GM21390 (cell line): ENCODE results near the gene FZD7.

Source experiments
- ATAC-seq: cut with Tn5 transposase; IDR thresholded peaks from one replicate; pipeline ENCODE4 v1.9.1; 2021; ENCODE audit not compliant: unreplicated experiment

Gene FZD7

DNA sequence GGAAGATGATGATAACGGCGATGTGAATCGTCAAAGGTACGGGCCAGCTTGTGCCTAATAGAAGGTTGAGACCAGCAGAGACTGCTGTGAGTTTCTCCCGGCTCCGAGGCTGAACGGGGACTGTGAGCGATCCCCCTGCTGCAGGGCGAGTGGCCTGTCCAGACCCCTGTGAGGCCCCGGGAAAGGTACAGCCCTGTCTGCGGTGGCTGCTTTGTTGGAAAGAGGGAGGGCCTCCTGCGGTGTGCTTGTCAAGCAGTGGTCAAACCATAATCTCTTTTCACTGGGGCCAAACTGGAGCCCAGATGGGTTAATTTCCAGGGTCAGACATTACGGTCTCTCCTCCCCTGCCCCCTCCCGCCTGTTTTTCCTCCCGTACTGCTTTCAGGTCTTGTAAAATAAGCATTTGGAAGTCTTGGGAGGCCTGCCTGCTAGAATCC is 3.0 kb downstream of the FZD7 start:
- ATAC-seq: no peak

DNA sequence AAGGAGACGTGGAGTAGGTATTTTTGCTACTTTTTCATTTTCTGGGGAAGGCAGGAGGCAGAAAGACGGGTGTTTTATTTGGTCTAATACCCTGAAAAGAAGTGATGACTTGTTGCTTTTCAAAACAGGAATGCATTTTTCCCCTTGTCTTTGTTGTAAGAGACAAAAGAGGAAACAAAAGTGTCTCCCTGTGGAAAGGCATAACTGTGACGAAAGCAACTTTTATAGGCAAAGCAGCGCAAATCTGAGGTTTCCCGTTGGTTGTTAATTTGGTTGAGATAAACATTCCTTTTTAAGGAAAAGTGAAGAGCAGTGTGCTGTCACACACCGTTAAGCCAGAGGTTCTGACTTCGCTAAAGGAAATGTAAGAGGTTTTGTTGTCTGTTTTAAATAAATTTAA is 3.4 kb downstream of the FZD7 start:
- ATAC-seq: no peak

GRCh38 chr2:202038471-202039277 is 5.0 kb downstream of the FZD7 start:
- no peak for ATAC-seq

GRCh38 chr2:202039278-202040078 is 5.8 kb downstream of the FZD7 start:
- ATAC-seq: no peak

DNA sequence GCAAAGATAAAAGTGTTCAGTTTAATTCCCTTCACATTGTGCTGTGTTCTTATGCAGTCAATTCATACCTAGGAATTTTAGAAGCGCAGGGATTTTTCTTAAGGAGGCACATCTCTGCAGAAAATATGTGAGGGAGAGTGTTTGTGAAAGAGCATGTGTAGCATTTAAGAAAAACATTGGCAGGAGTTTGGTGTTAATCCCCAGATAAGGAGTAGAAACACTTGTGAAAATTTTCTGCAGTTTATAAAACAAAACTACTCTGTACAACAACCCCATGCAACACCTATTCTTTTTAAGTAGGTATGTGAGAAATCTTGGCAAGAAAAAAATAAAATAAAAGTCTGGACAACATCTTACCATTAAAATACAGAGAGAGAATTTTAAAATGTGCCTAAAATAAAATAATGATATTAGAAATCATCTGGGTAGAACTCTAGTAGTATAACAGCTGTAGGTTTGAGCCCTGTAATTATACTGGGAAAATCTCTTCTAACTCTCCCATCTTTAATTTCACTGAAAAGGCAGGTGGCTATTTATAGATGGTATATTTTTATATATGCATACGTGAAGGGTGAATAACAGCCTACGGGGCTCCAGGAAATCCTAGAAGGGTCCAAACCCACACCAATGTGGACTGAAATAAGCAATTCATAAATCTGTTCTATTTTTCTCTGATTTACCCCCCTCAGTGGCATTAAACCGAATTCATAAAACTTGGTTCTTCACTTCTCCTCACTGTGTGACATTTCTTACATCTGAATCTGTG is 6.6 kb downstream of the FZD7 start:
- ATAC-seq: no peak

GRCh38 chr2:202042444-202042843 is 8.8 kb downstream of the FZD7 start:
- no peak for ATAC-seq

DNA sequence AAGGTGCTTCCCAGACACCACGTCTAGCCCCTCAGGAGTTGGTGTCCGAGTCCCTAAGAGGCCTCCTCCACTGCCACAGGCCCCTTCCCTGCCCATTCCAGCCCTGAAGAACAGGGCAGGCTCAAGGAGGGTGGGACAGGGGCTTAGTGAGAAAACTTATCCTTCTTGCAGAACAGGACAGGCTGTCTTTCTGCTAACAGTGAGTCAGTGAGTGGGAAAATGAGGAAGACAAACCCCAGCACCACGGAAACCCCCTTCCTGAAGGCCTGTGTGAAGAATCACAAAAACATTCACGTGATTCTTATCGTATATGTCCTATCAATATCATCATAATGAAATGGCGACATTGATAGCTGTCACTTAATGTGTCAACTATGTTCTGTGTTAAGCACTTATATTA is 9.8 kb downstream of the FZD7 start:
- ATAC-seq: no peak

GRCh38 chr2:202044777-202045176 is 11.1 kb downstream of the FZD7 start:
- ATAC-seq: no peak

GRCh38 chr2:202046572-202046971 is 12.9 kb downstream of the FZD7 start:
- ATAC-seq: no peak

DNA sequence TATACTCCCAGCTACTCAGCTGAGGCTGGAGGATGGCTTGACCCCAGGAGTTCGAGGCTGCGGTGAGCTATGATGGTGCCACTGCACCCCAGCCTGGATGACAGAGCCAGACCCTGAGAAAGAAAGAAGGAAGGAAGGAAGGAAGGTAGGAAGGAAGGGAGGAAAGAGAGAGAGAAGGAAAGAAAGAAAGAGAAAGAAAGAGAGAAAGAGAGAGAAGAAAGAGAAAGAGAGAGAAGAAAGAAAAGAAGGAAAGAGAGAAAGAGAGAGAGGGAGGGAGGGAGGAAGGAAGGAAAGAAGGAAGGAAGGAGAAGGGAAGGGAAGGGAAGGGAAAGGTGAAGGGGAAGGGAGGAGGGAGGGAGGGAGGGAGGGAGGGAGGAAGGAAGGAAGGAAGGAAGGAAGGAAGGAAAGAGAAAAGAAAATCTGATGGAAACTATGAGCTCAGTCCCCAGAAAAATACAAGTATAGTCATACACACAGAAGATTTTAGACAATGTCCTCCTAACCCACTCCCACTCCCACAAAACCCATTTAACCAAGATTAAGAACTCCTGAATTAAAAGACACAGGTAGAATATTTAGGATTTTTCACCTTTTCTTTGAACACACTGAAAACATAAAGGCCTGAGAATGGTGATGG is 15.6 kb downstream of the FZD7 start:
- ATAC-seq: no peak

DNA sequence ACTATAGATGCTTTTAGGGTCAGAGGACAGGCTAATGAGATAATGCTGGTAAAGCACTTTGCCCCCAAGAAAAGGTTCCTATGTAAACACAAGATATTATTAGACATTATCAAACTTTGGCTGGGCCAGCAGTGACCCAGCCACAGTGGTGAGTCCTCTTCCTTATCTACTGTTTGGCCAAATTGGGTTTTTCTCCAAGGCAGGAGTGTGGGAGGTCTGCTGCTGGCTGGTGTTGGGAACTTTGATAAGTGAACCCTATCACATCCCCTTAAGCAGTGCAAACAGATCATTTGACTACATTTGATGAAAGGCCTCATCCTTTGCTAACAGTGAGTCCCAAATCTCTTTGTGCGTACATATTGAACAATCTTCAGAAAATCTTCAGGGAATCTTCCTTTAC is 16.2 kb downstream of the FZD7 start:
- no peak for ATAC-seq

DNA sequence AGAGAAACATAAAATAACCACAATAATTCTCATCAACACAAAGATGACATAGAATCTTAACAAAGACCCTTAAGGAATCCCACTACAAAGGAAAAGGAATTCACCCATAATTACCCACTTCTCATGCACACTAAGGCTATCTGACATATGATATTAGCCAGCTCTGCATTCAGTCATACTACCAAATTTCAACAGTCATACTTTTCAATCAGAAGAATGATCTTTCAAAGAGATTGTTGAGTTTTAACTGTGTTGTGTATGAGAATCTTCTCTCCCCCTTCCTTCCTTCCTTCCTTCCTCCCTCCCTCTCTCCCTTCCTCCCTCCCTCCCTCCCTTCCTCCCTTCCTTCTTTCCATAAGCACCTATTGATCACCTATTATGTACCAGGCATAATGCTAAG is 17.0 kb downstream of the FZD7 start:
- no peak for ATAC-seq

- no peak for ATAC-seq
Observed at GRCh38 chr2:202051499-202052161, 18.0 kb downstream of the FZD7 start.

DNA sequence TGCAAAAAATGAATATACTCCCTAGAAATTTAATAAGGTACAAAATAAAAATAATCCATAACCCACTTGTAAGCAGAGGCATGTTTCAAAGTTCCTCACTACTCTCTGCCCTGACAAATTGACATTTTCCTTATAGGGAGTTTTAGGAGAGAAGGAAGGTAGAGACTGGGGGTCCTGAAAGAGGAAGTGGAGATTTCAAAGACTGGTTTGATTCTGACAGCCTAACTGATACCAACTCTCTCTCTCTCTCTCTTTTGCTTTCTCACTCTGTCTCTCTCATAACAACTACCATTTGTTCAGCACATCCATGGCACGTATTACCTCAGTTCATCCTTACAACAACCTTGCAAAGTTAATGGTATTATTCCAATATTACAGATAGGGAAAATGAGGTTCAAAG is 18.6 kb downstream of the FZD7 start:
- no peak for ATAC-seq

- no peak for ATAC-seq
Observed at GRCh38 chr2:202054679-202055078, 21.0 kb downstream of the FZD7 start.

- no peak for ATAC-seq
Observed at GRCh38 chr2:202056611-202057010, 23.0 kb downstream of the FZD7 start.

DNA sequence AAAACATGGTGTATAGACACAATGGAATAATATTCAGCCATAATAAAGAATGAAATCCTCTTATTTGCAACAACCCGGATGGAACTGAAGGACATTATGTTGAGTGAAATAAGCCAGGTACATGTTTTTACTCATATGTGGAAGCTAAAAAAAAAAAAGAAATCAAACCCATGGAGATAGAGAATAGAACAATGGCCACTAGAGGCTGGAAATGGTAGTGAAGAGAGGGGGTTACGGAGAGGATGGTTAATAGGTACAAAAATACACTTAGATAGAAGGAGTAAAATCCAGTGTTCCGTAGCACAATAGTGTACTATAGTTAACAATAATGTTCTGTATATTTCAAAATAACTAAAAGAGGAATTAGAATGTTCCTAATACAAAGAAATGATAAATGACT is 26.6 kb downstream of the FZD7 start:
- no peak for ATAC-seq

DNA sequence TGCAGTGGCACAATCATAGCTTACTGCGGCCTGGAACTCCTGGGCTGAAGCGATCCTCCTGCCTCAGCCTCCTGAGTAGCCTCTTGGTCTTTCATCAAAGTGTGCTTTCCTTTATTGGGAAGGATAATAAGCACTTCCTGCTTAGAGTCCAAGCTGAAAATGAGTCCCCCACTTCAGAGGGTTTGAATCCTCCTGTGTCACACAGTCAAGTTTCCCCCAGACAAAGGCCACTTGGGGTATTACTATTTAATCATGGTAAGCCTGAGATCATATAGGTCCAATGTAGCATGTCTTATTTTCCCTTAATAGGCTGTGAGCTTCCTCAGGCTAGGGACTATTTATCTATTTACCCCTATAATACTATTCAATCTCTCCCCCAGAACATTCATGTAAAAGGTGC is 28.0 kb downstream of the FZD7 start:
- ATAC-seq: no peak

GRCh38 chr2:202064171-202064880 is 30.7 kb downstream of the FZD7 start:
- ATAC-seq: no peak

DNA sequence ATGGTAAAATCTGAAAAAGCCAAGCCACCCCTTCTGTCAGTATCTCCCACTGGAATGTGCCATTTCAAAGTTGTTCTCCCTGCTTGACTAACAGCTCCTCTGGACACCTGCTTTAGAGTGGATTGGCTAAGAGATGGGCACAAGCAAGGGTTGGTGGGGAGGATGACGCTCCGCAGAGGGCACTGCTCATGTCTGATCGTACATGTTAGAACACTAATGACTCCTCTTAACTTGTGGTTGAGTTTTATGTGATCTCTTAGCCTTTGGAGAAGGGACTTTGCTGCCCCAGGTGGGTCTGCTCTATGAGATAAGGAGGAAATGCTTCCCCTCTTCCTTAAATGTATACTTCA is 31.2 kb downstream of the FZD7 start:
- ATAC-seq: no peak
